ENCODE data around the gene BAAT. TPM values are rescaled to one million over a fixed set of nuclear protein-coding genes. Genes with fewer than 3 reads are reported as not detected.

The BAAT gene
- total and polyA plus RNA-seq, 9 of the 15 experiments (the other 6 are each of a cell fraction or from before 2014, with no cell fraction given), result 0.17 to 0.76 (median 0.32) TPM

GRCh38 chr9:101398068-101398929 is 13.5 kb upstream of the BAAT start, which contains the start of the genes MRPL50 and ZNF189 (continued):
- TF ChIP-seq NFYB (IDR thresholded peaks at IDR 0.05; ENCODE audit: extremely low read depth, insufficient read length), result peak; percentile 84
- no peak for TF ChIP-seq RUNX1 (IDR thresholded peaks at IDR 0.05; ENCODE audit: low read depth)
- peak; percentile 100 for TF ChIP-seq HCFC1 (IDR thresholded peaks at IDR 0.05; ENCODE audit: low read depth, low read length)
- TF ChIP-seq PHB2 (IDR thresholded peaks at IDR 0.05; ENCODE audit: low read depth), result no peak
- no peak for TF ChIP-seq ZFP36 (IDR thresholded peaks at IDR 0.05; ENCODE audit: low read depth, low read length, partially characterized antibody)
- no peak for TF ChIP-seq ZEB2 (IDR thresholded peaks at IDR 0.05)
- TF ChIP-seq ZNF668 (CRISPR knock-in tag; IDR thresholded peaks at IDR 0.05), result no peak
- no peak for TF ChIP-seq ZNF146 (CRISPR knock-in tag; IDR thresholded peaks at IDR 0.05; ENCODE audit: unreplicated experiment)
- TF ChIP-seq SETDB1 (IDR thresholded peaks at IDR 0.05; ENCODE audit: low read length), result no peak
- TF ChIP-seq SMAD1 (IDR thresholded peaks at IDR 0.05; ENCODE audit: low read depth, low read length, partially characterized antibody), result peak; percentile 70
- no peak for TF ChIP-seq ZNF561 (CRISPR knock-in tag; conservative IDR thresholded peaks at IDR 0.05)
- TF ChIP-seq HNRNPUL1 (IDR thresholded peaks at IDR 0.05; ENCODE audit: low read length), result no peak
- peak; percentile 60; the same call in 1 of the 2 replicates for TF ChIP-seq SREBF1 (IDR thresholded peaks at IDR 0.05; ENCODE audit: borderline replicate concordance, low read depth, low read length)
- no peak for TF ChIP-seq E4F1 (CRISPR knock-in tag; IDR thresholded peaks at IDR 0.05; ENCODE audit: borderline replicate concordance)
- TF ChIP-seq BACH1 (tag; IDR thresholded peaks at IDR 0.05), result no peak; the same call in 1 of the 2 replicates
- TF ChIP-seq TSHZ1 (CRISPR knock-in tag; IDR thresholded peaks at IDR 0.05), result no peak
- no peak for TF ChIP-seq ZNF764 (CRISPR knock-in tag; IDR thresholded peaks at IDR 0.05; ENCODE audit: low read depth)
- peak; percentile 68; the same call in 1 of the 2 replicates for TF ChIP-seq EHMT2 (IDR thresholded peaks at IDR 0.05)
- TF ChIP-seq AFF4 (CRISPR knock-in tag; IDR thresholded peaks at IDR 0.05), result no peak

All from K562 (cell line).